ELF-1 (cell line): ENCODE measurements around the gene GALNT1.
A peak's percentile ranks its signal among the peaks of the same experiment; 100 is the strongest.

ENCODE experiments used
- DNase-seq: peaks from one replicate; pipeline ENCODE4 v3.0.0-alpha.2; 2016; ENCODE audit warnings: low read depth, low spot score

Gene GALNT1

DNA sequence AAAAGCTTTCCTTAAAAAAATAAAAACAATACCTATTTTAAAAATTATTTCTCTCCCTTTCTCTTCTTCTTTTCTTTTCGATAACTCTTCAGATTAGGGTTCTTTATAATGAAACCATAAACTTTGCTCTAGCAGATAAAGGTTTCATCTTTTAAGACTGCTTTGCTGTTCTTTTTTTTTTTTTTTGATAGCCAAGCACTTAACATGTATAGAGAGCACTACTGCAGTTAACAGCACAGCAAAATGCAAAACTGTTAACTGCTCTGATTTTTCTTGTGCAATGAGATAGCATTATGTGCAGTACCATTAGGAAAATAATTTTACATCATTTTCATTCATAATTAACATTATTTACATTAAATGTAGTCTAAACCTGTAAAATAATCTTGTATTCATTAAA lies 36.3 kb downstream of the GALNT1 start:
- DNase-seq = no peak

DNA sequence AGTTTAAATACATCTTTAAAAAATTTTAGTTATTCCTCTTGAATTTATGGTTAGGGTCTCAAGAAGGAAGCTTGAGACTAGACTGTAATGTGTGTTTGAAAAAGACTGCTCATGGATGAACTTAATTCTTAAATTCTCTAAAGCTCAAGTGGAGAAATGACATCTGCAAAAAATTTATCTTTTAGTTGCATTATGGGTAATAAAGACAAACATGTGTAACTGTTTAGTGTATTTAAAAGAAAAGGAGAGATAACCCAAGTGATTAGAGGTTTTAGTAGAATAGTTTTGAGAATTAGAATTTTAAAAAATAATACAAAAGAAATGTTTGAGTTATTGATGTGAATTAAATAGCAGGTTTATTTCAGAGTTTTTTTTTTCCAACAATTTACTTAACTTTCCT lies 36.7 kb downstream of the GALNT1 start:
- no peak for DNase-seq

DNA sequence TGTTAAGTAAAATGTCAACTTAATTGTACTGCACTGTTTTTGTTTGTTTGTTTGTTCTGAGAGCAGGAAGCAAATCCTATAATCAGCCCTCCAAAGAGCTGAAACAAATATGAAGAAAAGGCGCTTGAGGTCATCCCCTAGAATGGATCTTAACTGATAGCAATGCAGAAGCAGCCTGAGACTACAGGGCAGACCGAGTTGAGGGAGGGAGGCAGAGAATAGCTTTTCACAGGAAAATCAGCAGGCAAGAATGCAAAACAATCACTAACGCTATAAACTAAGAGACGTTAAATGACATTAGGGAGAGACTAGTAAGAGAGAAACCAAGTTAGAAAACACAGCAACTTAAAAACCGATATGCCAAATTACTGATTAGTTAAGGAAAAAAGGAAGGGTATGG lies 37.2 kb downstream of the GALNT1 start:
- DNase-seq = no peak

DNA sequence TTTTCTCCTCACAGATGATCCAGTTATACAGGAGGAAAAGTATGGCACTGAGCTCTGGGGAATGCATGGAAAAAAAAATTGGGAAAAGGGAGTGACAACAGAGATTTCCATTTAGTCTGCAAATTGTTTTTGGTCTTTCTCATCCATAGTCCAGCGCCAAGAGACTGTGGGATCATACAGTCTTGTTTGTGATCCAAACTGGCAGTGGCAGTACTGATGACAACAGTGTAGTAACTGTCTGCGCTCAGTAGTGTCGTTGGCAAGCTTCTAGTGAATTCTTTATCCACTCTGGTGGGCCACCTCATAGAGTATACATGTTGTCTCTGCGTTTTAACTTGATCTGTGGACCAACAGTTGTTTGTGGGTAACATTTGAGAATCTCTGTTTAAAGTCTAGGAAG lies 37.9 kb downstream of the GALNT1 start:
- no peak for DNase-seq

DNA sequence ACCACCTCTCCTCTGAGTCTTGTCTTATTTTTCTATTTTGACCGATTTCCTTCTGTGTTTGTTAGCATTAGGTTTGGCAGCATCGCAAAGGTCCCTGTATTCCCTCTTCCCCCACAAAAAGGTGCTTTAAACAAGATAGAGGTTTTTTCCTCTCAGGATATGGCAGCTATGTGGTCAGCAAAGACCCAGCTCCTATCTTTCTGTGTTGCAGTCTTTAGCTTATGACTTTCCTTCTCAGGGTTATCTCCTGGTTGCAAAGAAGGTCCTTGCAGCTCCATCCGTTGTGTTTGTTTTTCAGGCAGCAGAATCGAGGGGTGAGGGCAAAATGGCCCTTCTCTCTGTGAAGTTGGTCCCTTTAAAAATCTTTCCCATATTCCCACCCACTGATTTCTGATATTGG lies 38.4 kb downstream of the GALNT1 start:
- no peak for DNase-seq

DNA sequence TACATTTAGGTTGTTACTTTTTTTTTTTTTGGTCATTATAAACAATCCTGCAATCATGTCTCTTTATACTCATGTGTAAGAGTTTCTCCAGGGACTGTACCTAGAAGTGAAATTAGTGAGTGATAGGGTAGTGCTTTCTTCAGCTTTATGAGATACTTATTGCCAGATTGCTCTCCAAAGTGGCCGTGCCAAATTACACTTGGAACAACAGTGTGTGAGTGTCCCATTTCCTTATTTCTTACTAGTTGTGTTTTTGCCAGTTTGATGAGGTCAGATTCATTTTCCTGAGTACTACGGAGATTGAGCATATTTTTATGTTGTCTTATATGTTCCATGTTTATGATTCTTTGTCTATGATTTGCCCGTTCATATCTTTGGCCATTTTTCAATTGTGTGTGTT lies 39.2 kb downstream of the GALNT1 start:
- no peak for DNase-seq

DNA sequence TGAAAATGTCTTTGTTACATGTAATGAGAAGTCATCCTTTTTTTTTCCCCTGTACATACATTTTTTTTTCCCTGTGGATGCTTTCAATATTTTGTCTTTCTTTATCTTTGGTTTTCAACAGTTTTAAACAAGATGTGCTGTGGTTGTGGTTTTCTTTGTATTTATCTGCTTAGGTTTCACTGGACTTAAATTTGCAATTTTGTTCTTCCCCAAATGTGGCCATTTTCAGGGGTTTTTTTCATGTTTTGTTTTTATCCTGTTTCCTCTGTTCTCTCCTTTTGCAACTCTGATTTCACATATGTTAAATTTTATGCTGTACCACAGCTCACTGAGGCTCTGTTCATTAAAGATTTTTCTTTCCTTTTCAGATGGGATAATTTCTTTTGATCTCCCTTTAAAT lies 41.7 kb downstream of the GALNT1 start:
- no peak for DNase-seq

DNA sequence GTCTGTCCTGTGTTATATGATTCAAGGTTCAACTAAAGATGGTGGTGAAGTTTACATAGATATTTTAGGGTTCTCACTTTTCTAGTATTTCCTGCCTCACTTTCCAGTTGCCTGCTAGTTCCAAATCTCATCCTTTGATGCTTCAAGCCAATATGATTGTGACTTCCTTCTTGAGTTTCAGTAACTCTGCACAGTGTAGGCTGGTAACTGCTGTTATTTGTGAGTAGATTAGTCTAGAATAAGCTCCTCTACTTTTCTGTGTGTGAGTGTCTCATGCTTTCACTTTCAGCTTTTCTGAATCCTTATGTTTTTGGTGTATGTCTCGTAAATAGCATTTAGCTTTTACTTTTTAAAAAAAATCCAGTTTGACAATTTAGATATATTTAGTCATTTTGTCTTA lies 42.6 kb downstream of the GALNT1 start:
- no peak for DNase-seq

DNA sequence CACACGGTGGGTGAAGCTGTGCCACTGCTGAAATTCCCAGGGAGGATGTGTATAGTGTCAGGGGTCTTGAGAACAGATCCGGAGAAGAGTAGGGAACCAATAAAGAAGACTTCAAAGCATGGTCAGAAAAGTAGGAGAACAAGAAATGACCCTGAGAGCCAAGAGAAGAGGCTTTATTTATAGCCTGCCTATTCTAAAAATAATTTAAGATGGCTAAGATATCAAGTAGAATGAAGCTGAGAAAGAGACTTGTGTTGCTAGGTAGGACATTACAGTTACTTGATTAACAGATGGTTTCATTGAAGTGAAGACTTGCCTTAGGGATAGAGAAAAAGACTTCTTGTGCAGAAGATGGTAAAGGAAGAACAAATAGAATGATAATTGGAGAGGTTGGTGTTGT lies 43.7 kb downstream of the GALNT1 start:
- DNase-seq = no peak

DNA sequence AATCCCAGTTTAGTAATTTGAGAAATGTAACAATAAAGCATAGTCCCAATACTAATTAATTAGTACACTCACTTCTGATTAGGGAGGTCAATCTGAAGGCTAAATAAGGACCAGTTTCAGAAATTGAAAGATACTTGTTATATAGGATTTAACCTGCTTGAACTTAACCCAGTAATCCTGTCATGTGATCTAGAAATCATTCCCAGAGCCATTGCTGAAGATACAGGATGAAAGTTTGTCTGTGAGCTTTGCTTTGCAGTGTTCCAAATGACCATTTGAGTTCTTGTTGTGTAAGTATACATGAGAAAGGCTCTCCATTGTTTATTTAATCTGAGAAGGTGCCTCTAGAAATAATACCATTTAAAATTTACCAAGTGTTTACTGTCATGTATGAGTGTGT lies 52.2 kb downstream of the GALNT1 start:
- no peak for DNase-seq

DNA sequence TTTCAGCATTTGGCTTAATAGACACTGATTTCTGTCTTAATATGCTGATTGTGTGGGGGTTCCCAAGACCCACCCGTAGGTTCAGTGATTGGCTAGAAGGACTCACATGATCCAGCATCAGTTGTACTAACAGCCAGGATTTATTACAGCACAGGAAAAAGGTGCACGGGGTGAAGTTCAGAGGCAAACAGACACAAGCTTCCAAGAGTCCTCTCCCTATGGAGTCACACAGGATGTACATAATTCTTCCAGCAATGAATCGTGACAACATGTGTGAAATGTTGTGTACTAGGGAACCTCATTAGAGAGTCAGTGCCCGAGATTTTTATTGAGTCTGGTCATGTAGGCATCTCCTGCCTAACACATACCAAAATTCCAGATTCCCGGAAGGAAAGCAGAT lies 52.8 kb downstream of the GALNT1 start:
- no peak for DNase-seq

DNA sequence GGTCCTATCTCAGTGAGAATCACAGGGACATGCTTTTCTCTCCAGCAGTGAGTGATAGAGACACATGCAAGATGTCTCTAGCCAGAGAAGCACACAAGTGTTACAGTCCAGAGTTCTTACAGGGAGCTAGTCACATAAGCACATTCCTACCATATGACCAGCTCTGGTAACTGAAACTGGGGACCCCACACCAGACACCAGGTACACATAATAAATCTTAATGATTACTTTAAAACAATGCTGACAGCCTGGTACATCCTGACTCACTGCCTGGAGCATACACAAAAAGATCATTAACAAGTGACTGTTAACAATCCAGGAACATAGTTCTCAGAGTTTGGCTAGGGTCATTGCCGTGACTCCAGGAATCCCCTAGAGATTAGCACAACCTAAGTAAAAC lies 53.6 kb downstream of the GALNT1 start:
- DNase-seq = peak; percentile 47

DNA sequence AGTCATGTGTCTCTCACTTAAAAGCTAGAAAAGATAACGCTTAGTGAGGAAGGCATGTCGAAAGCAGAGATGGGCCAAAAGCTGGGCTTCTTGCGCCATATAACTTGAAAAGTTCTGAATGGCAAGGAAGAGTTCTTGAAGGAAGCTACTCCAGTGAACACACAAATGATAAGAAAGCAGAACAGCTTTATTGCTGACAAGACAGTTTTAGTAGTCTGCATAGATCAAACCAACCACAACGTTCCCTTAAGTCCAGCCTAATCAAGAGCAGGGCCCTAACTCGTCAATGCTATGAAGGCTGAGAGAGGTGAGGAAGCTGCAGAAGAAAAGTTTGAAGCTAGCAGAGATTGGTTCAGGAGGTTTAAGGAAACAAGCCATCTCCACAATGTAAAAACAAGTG lies 55.7 kb downstream of the GALNT1 start:
- DNase-seq = no peak

DNA sequence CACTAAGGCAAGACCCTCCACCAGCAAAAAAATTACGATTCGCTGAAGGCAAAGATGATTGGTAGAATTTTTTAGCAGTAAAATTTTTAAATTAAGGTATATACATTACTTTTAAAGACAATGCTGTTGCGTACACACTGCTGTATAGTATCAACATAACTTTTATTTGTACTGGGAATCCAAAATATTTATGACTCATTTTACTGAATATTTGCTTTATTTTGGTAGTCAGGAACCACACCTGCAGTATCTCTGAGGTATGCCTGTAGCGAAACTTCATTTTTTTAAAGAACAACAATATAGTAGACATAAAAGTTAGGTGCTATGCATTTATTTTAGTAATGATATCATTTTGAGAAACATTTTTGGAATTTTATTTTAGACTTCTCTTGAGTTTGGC lies 57.8 kb downstream of the GALNT1 start:
- DNase-seq = no peak

DNA sequence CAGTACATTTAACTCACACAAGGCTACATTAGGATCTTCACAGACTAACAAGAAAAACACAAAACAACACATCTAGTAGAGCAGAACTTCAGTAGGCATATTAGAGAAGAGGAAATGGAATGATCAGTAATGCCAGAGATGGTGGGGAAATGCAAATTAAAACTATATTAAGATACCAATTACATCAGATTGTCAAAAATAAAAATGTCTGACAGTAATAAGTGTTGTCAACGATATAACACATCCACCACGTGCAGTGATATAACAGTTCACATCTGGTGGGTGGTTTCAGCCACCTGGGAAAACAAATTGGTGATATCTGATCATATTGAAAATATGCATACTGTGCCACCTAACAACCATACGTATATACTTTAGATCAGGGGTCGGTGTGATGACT lies 59.9 kb downstream of the GALNT1 start:
- DNase-seq = no peak

DNA sequence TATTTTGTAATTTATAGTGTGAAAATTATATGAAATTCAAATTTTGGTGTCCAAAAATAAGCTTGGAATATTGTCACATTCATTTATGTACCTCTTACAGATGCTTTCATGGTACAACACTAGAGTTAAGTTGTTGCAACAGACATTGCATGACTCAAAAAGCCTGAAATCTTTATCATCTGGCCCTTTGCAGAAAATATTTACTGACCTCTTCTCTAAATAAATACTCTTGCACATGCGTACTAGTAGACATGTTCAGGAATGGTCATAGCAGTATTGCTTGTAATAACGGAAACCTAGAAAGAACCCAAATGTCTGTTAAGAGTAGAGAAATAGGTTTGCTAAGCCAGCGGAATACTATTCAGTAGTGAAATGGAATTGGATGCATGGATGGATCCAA lies 60.4 kb downstream of the GALNT1 start:
- no peak for DNase-seq

DNA sequence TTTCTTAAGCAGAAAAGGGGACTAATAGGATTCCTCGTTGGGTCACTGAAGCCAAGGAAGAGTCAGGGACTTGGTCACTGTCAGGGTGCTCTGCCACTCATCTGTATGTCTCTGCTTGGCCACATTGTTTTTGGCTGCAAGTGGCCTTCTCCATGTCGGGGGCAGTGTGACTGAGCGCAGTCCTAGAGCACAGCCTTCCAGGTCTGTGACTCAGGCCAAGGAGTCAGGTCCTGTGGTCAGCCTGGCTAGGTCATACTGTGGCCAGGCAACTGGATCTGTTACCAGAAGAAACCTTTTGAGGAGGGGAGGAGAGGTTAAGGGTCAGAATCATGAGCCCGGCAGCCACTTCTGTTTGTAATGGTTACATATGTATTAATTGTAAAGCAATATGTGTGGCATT lies 61.3 kb downstream of the GALNT1 start:
- no peak for DNase-seq

DNA sequence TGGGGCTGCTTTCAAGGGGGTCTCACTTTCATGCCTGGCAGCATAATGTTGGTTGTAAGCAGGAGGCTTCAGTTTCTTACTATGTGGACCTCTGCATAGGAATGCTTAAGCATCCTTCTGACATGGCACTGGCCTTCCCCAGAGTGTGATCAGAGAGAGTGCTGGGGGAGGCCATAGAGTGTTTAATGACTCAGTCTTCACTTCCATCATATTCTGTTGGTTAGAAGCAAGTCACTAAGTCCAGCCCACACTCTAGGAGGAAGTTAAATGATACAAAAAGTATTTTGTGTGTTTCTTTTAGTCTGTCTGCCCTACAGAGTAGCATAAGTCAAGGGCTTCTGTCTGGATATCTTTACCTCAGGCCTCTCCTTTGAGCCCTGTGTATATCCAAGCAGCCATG lies 64.9 kb downstream of the GALNT1 start:
- DNase-seq = no peak

DNA sequence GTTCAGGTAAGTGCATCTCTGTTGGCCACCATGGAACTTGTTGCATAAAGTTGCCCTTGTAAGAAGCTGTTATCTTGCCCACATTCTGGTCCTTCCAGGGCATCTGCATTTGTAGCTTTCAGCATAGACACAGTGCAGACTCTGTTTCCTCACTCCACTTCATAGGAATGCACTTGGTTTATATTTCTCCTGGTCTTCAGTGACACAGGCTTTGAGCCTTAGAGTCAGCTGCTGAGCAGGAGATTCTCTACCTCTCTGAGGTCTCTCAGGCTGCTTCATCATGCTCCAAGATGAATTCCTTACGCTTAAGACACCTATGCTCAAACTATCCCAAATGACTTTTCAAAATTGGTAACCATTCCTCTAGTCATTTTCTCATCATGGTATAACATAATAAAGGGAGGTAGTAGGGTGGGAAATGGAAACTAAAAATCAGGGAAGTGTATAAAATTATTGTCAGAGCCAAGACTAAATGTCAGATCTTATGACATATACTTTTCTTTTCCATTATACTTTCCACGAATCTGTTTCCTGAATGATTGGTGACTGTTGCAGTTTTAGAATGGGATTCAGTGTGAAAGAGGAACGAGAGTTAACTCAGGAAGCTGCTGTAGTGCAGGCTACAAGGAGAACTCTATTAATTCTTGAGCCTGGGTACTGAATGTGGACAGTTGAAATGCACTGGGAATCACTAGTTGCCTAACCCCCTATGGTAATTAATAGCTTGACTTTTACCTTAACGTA lies 72.0 kb downstream of the GALNT1 start:
- no peak for DNase-seq

DNA sequence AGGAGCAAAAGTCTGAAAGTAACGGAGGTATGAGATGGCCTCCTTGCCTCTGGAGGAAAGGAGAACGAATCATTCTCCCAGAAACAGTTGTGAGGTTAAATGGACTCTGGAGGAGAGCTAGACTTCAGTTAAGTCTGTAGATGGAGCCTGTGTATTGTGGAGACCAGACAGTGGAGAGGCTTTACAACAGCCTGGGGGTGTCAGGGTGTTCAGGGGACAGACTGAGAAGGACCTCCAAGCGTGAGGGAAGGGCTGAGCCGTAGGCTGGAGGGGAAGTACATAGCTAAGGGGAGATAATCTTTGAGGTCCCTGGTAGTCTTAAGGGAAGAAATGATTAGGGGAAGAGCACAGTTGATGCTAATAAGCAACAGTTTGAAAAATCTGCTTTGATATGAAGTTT lies 76.6 kb downstream of the GALNT1 start:
- DNase-seq = peak; percentile 27

DNA sequence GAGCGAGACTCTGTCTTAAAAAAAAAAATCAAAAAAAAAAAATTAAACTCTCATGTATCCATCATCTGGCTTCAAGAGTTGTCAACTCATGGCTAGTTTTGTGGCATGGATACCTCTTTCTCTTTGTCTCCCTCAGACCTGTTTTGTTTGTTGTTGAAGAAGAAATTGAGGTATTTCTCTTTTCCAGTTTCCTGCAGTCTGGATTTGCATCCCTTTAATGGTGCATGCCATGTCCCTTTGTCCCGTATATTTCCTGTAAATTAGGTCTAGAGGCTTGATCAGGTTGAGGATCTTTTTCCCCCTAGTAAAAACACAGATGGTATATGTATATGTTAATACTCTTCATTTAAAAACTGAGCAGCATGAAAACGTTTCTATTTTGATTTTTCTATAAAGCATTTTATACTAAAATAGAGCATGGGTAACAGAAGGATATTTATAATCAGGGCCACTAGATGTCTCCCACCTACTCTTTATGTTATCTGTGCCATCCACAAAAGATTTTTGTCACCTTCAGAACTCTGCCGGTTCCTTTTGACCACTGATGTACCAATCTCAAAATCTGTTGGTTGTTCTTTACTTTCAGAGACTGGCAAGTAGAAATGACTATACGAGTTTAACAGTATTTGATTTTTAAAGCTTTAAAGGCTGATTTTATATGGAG lies 80.1 kb downstream of the GALNT1 start:
- no peak for DNase-seq

DNA sequence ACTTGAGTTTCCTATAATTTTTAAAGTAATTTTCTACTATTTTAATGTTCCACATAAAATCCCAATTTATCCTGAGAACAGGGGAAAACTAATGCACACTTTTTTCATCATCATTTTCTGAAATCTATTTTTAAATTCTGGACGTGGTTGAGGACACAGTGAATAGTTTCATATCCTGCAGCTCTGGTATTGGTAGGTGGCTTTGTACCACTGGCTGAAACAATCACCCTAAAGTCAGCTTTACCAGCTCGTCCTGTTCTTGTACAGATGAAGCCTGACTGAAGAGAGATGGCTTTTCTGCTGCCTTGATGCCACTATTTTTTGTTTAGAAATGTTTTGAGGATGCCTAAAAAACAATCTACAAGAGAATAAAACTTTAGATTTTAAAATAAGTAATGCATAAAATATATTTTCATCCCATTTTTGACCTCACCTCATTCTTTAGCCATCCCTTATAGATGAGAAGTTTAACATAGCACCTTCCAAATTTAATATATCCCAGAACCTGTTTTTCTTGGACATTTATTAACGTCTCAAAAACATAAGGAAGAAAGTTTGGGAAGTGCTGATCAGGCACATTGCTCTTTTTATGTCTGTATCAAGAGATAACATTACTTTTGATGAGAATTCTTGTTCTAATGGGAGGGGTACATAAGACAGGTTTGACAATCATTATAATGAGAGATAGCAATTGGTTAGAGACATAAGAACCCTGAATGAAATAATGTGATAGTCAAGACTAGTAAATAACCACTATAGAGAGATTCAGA lies 80.9 kb downstream of the GALNT1 start:
- DNase-seq = no peak
